Heart left ventricle (tissue), 13 donors: ENCODE results near the gene PDAP1.

ENCODE experiments used
- POLR2A ChIP-seq, 2 donors: fragments of 450-650 bp; IDR thresholded peaks; one replicate each; pipeline ENCODE4 v1.6.1; 2017; ENCODE audit warnings: antibody characterized with exemption in 2 of 2, mild to moderate bottlenecking in 2 of 2, moderate library complexity in 2 of 2
- TF ChIP-seq, protein P1 (sequence below), 12 donors: fragments of 200-600 bp; sonication (generic) in 4 of 12; IDR thresholded peaks; one replicate each; pipeline versions ENCODE4 v1.5.0 to v1.8.0; 2018 to 2022; ENCODE audit warnings: antibody characterized with exemption in 12 of 12, mild to moderate bottlenecking in 5 of 12
- donor health status: ischemic (EF 13 %, LVEDD 7.1; RV severe dilation, severe dysfunction).
- donor health status: DM: no; HTN: yes; CAD: no.
- donor health status: DM: no; HTN: no; CAD: no.
- donor health status: ischemic (EF 25% LVEDD 6.9; RV normal size, moderate dysfunction).
- donor health status: ischemic (EF 25% LVEDD 5.7; RV mildly dilated, moderate dysfunction).
- donor health status: ischemic (EF 35%, LVEDD 5.7; RV mildly dilated, moderate dysfunction).
- donor health status: nonischemic (EF 11% LVEDD 7.7; RV severe dilation, severe dysfunction).
- donor health status: DM: yes; HTN: yes; CAD: no.
- donor health status: PGD.
- donor health status: ischemic (EF 29% LVEDD 5.4; RV normal size, mild dysfunction).
- donor health status: nonischemic (EF 23%, LVEDD 6.1; RV moderate dilation, normal function).

DNA sequence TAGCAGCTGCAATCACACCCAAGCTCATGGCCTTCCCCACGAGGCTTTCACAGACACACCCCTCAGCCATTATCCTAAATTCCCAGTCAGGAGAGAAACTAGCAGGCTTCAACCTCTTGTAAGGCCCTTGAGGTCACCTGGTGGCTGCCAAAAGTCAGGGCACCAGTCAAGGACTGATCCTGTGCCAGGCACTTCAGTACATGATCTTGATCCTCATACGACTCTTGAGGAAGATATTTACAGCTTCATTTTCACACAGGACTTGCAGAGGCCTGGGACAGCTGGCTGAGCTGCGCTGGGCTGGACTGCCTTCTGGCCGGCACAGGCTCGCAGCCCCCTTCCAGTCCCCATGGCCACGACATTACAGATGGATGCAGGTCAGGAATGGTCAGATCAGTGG is 8.8 kb downstream of the PDAP1 start:
- TF ChIP-seq, protein P1, sequence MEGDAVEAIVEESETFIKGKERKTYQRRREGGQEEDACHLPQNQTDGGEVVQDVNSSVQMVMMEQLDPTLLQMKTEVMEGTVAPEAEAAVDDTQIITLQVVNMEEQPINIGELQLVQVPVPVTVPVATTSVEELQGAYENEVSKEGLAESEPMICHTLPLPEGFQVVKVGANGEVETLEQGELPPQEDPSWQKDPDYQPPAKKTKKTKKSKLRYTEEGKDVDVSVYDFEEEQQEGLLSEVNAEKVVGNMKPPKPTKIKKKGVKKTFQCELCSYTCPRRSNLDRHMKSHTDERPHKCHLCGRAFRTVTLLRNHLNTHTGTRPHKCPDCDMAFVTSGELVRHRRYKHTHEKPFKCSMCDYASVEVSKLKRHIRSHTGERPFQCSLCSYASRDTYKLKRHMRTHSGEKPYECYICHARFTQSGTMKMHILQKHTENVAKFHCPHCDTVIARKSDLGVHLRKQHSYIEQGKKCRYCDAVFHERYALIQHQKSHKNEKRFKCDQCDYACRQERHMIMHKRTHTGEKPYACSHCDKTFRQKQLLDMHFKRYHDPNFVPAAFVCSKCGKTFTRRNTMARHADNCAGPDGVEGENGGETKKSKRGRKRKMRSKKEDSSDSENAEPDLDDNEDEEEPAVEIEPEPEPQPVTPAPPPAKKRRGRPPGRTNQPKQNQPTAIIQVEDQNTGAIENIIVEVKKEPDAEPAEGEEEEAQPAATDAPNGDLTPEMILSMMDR (IDR thresholded peaks at IDR 0.05): no peak
- TF ChIP-seq POLR2A (IDR thresholded peaks at IDR 0.05): no peak
